Measurements from ENCODE around the gene MOB1B.

The MOB1B gene

GRCh38 chr4:70915036-70915815 is 13.1 kb downstream of the MOB1B start:
- DNase-seq: no peak

- DNase-seq: no peak
Observed at GRCh38 chr4:70915874-70916559, 13.8 kb downstream of the MOB1B start.

- no peak for DNase-seq
Observed at GRCh38 chr4:70920592-70920991, 18.4 kb downstream of the MOB1B start.

- no peak for DNase-seq
Observed at GRCh38 chr4:70925418-70925817, 23.2 kb downstream of the MOB1B start.

GRCh38 chr4:70925899-70926635 is 23.9 kb downstream of the MOB1B start:
- no peak for DNase-seq

GRCh38 chr4:70927502-70928137 is 25.5 kb downstream of the MOB1B start:
- DNase-seq: peak in 1 of 2 donors; percentile 3

- DNase-seq: no peak
Observed at GRCh38 chr4:70930530-70931256, 28.5 kb downstream of the MOB1B start.

GRCh38 chr4:70931347-70931746 is 29.2 kb downstream of the MOB1B start:
- no peak for DNase-seq

GRCh38 chr4:70932984-70933383 is 30.8 kb downstream of the MOB1B start:
- no peak for DNase-seq

- no peak for DNase-seq
Observed at GRCh38 chr4:70935038-70935695, 33.0 kb downstream of the MOB1B start.

GRCh38 chr4:70936200-70936787 is 34.1 kb downstream of the MOB1B start:
- no peak for DNase-seq

- DNase-seq: no peak
Observed at GRCh38 chr4:70938086-70938485, 35.9 kb downstream of the MOB1B start.

- no peak for DNase-seq
Observed at GRCh38 chr4:70940134-70940533, 38.0 kb downstream of the MOB1B start.

- no peak for DNase-seq
Observed at GRCh38 chr4:70943114-70943513, 40.9 kb downstream of the MOB1B start.

GRCh38 chr4:70945046-70945445 is 42.9 kb downstream of the MOB1B start:
- DNase-seq: no peak

GRCh38 chr4:70945452-70946055 is 43.4 kb downstream of the MOB1B start:
- no peak for DNase-seq

- no peak for DNase-seq
Observed at GRCh38 chr4:70946939-70947338, 44.8 kb downstream of the MOB1B start.

- no peak for DNase-seq
Observed at GRCh38 chr4:70948665-70949260, 46.6 kb downstream of the MOB1B start.

GRCh38 chr4:70954032-70954431 is 51.9 kb downstream of the MOB1B start:
- DNase-seq: no peak

GRCh38 chr4:70956549-70957210 is 54.5 kb downstream of the MOB1B start:
- no peak for DNase-seq

Measured in activated CD4-positive, alpha-beta T cell treated with anti-CD3 and anti-CD28 coated beads for 4 hours (primary cell).